GM12874 (cell line): ENCODE results near the gene ERICH6.

Experiments
- TF ChIP-seq, protein P1 (sequence below): IDR thresholded peaks from 2 replicates; pipeline ENCODE4 v1.5.1; 2011; ENCODE audit warnings: low read depth, mild to moderate bottlenecking, control low read depth, low read length, moderate library complexity; ENCODE audit not compliant: insufficient read depth

The ERICH6 gene

GRCh38 chr3:150666167-150666566 lies 37.6 kb downstream of the ERICH6 start:
- TF ChIP-seq, protein P1, sequence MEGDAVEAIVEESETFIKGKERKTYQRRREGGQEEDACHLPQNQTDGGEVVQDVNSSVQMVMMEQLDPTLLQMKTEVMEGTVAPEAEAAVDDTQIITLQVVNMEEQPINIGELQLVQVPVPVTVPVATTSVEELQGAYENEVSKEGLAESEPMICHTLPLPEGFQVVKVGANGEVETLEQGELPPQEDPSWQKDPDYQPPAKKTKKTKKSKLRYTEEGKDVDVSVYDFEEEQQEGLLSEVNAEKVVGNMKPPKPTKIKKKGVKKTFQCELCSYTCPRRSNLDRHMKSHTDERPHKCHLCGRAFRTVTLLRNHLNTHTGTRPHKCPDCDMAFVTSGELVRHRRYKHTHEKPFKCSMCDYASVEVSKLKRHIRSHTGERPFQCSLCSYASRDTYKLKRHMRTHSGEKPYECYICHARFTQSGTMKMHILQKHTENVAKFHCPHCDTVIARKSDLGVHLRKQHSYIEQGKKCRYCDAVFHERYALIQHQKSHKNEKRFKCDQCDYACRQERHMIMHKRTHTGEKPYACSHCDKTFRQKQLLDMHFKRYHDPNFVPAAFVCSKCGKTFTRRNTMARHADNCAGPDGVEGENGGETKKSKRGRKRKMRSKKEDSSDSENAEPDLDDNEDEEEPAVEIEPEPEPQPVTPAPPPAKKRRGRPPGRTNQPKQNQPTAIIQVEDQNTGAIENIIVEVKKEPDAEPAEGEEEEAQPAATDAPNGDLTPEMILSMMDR: no peak

DNA sequence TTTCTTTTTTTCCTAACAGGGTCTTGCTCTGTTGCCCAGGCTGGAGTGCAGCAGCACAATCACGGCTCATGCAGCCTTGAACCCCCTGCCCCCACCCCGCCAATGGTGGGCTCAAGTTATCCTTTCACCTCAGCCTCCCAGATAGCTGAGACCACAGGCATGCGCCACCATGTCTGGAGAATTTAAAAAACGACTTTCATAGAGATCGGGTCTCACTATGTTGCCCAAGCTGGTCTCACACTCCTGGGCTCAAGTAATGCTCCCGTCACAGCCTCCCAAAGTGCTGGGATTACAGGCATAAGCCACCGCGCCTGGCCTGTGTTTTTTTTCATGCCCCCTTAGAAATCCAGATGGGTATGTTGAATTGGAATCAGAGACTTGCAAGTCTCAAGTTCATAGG lies 40.3 kb downstream of the ERICH6 start:
- TF ChIP-seq, protein P1: no peak

GRCh38 chr3:150662410-150663200 lies 41.1 kb downstream of the ERICH6 start:
- TF ChIP-seq, protein P1: no peak

DNA sequence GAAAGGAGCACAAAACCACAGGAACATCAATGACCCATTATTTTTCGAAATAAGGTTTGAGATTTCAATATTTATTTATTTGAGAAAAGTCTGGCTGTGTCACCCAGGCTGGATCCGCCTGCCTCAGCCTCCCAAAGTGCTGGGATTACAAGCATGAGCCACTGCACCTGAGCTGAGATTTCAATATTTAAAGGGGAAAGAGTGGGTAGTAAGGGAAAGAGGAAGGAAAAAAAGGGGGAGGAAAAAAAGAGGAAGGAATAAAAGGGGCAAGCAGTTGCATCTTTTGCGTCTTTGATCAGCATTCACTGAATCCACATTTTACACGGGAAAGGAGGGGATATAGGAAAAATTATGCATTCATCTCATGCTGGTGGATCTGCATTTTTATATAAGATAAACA lies 47.4 kb downstream of the ERICH6 start:
- TF ChIP-seq, protein P1: no peak

GRCh38 chr3:150653110-150653561 lies 50.6 kb downstream of the ERICH6 start:
- TF ChIP-seq, protein P1: no peak

- TF ChIP-seq, protein P1: no peak
These were observed 63.5 kb downstream of the ERICH6 start for GRCh38 chr3:150640256-150640655.

DNA sequence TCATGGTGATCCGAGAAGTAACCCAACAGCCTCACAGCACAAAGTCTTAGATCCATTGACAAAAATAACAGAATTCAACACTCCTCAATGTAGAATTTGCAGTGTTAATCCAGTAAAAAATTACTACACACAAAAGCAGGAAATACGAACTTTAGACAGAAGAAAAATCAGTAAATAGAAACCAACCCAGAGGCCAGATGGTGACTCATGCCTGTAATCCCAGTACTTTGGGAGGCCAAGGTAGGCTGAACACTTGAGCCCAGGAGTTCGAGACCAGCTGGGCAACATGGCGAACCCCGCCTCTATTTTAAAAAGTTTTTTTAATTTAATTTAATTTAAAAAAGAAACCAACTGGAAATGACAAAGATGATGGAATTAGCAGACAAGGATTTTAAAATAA lies 64.5 kb downstream of the ERICH6 start:
- TF ChIP-seq, protein P1: no peak
